ENCODE measurements around the gene NHSL1.

Gene NHSL1

GRCh38 chr6:138540468-138540867 lies 41.2 kb upstream of the NHSL1 start:
- Histone ChIP-seq H3K4me2 (ENCODE audit: low read depth, low read length, poor library complexity, severe bottlenecking) (no peak overlapping the region), H2AFZ (ENCODE audit: low read depth, low read length, severe bottlenecking) (no peak overlapping the region), H3K27ac (ENCODE audit: low read depth, low read length) (no peak overlapping the region), H3K27me3 (ENCODE audit: low read length) (no peaks in the 10 kb centered on the region), H3K9ac (ENCODE audit: low read length) (no peak overlapping the region), H3K9me3 (ENCODE audit: insufficient read depth, low read length) (no peaks in the 10 kb centered on the region), H3K79me2 (ENCODE audit: insufficient read depth, low read length) (no peaks in the 10 kb centered on the region), H3F3A (ENCODE audit: insufficient read depth) (no peaks in the 10 kb centered on the region), H3K36me3 (ENCODE audit: low read length) (no peaks in the 10 kb centered on the region), H3K4me3 (ENCODE audit: insufficient read depth, low read length, poor library complexity, severe bottlenecking) (no peak overlapping the region), H3K9me2 (replicated peaks; ENCODE audit: insufficient read depth, low read length) (no peaks in the 10 kb centered on the region), H4K20me1 (ENCODE audit: low read depth, low read length) (no peaks in the 10 kb centered on the region)
- no peak for TF ChIP-seq CTCF (IDR thresholded peaks at IDR 0.05; ENCODE audit: insufficient read depth, low read length, poor library complexity, severe bottlenecking)
- TF ChIP-seq EZH2phosphoT487 (conservative IDR thresholded peaks at IDR 0.05; ENCODE audit: low read length): no peak

- H3K4me3 ChIP-seq (ENCODE audit: insufficient read depth, low read length, poor library complexity, severe bottlenecking): no peak overlapping the region
- no peaks in the 10 kb centered on the region for H3K27me3 ChIP-seq (ENCODE audit: low read length)
- H3F3A ChIP-seq (ENCODE audit: insufficient read depth): no peaks in the 10 kb centered on the region
- no peaks in the 10 kb centered on the region for H3K9me3 ChIP-seq (ENCODE audit: insufficient read depth, low read length)
- H3K36me3 ChIP-seq (ENCODE audit: low read length): no peaks in the 10 kb centered on the region
- no peak overlapping the region for H2AFZ ChIP-seq (ENCODE audit: low read depth, low read length, severe bottlenecking)
- no peak overlapping the region for H3K27ac ChIP-seq (ENCODE audit: low read depth, low read length)
- no peak for TF ChIP-seq EZH2phosphoT487 (conservative IDR thresholded peaks at IDR 0.05; ENCODE audit: low read length)
- no peak for TF ChIP-seq CTCF (IDR thresholded peaks at IDR 0.05; ENCODE audit: insufficient read depth, low read length, poor library complexity, severe bottlenecking)
- H3K9me2 ChIP-seq (replicated peaks; ENCODE audit: insufficient read depth, low read length): no peaks in the 10 kb centered on the region
- no peaks in the 10 kb centered on the region for H3K79me2 ChIP-seq (ENCODE audit: insufficient read depth, low read length)
- no peak overlapping the region for H3K4me2 ChIP-seq (ENCODE audit: low read depth, low read length, poor library complexity, severe bottlenecking)
- H4K20me1 ChIP-seq (ENCODE audit: low read depth, low read length): no peaks in the 10 kb centered on the region
- H3K9ac ChIP-seq (ENCODE audit: low read length): no peak overlapping the region
Observed at GRCh38 chr6:138539876-138540275, 40.6 kb upstream of the NHSL1 start.

- no peaks in the 10 kb centered on the region for H3K79me2 ChIP-seq (ENCODE audit: insufficient read depth, low read length)
- no peaks in the 10 kb centered on the region for H3F3A ChIP-seq (ENCODE audit: insufficient read depth)
- H3K9ac ChIP-seq (ENCODE audit: low read length): no peak overlapping the region
- H3K9me3 ChIP-seq (ENCODE audit: insufficient read depth, low read length): no peaks in the 10 kb centered on the region
- H3K27ac ChIP-seq (ENCODE audit: low read depth, low read length): no peak overlapping the region
- H3K4me2 ChIP-seq (ENCODE audit: low read depth, low read length, poor library complexity, severe bottlenecking): no peak overlapping the region
- no peaks in the 10 kb centered on the region for H4K20me1 ChIP-seq (ENCODE audit: low read depth, low read length)
- H3K9me2 ChIP-seq (replicated peaks; ENCODE audit: insufficient read depth, low read length): no peaks in the 10 kb centered on the region
- no peak for TF ChIP-seq CTCF (IDR thresholded peaks at IDR 0.05; ENCODE audit: insufficient read depth, low read length, poor library complexity, severe bottlenecking)
- no peak for TF ChIP-seq EZH2phosphoT487 (conservative IDR thresholded peaks at IDR 0.05; ENCODE audit: low read length)
- H3K36me3 ChIP-seq (ENCODE audit: low read length): no peaks in the 10 kb centered on the region
- no peak overlapping the region for H2AFZ ChIP-seq (ENCODE audit: low read depth, low read length, severe bottlenecking)
- no peak overlapping the region for H3K4me3 ChIP-seq (ENCODE audit: insufficient read depth, low read length, poor library complexity, severe bottlenecking)
- no peaks in the 10 kb centered on the region for H3K27me3 ChIP-seq (ENCODE audit: low read length)
Observed at GRCh38 chr6:138538390-138539031, 39.2 kb upstream of the NHSL1 start.
